GM19438 (cell line): ENCODE measurements around the gene UQCC2.

Source experiments
- ATAC-seq: cut with Tn5 transposase; IDR thresholded peaks from one replicate; pipeline ENCODE4 v1.9.1; 2021; ENCODE audit warnings: low read depth; ENCODE audit not compliant: unreplicated experiment

The UQCC2 gene

GRCh38 chr6:33693186-33694105 is 18.1 kb downstream of the UQCC2 start:
- no peak for ATAC-seq

DNA sequence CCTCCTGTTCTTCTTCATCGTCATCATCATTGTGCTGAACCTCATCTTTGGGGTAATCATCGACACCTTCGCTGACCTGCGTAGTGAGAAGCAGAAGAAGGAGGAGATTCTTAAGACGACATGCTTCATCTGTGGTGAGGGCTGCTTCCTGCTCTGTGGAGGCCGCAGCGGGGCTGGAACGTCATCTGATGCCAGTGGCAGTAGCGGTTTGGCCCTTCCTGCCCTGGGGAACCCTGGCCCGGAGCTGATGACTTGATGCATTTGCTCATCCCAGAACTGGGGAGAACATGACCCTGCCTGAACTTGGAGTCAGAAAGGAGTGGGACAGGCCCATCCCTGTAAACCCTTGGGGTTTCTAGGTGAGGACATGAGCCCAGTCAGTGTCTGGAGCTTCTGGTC is 18.7 kb downstream of the UQCC2 start:
- ATAC-seq, result no peak

DNA sequence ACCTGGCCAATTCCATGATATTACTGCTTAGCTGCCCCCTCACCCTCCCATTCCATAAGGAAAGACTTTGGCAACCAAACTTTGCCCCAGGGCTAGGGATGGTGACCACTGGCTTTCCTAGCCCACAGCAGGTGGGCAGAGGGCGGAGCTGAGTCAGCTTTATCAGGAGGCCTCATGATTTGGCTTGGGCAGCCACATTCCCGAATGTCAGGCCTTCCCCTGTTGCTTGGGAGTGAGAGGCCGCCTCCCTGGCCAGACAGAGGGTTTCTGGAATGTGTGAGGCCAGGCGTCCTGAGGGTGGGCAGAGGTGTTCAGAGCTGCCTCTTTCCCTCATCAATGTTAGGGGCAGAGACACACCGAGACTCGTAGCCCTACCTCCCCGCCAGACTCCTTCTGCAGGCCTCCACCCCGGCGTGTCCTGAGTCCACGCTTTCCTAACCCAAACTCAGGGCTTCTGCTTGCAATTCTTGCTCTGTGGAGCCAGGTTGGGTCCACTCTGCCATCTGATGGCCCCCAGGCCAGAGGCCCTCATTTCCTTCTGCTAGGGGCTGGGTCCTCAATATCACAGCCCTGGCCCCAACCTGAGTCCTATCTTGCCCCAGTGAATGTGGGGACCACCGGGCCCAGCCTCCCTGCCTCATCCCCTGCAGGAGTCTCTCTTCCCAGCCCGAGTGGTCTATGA is 19.3 kb downstream of the UQCC2 start:
- ATAC-seq, result no peak

DNA sequence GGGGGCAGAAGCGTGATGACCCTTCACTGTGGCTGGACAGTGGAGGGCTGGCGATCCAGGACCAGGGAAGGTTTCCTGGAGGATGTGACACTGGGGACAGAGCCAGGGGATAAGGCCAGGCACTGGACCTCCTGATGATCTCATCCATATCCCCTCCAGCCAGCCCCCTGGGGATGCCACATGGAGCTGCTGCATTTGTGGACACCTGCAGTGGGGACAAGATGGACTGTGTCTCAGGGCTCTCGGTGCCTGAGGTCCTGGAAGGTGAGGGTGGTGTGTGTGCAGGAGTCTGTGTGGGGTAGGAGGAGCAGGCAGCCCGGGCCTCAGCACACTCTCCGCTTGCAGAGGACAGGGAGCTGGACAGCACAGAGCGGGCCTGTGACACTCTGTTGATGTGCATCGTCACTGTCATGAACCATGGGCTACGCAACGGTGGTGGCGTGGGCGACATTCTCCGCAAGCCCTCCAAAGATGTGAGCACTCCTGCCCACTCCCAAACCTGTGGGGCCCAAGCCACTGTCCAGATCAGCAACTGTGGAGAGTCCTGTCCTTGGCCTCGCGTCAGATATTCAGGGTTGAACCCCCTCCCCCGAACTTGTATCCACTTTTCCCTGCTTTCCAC is 19.9 kb downstream of the UQCC2 start:
- ATAC-seq, result no peak

DNA sequence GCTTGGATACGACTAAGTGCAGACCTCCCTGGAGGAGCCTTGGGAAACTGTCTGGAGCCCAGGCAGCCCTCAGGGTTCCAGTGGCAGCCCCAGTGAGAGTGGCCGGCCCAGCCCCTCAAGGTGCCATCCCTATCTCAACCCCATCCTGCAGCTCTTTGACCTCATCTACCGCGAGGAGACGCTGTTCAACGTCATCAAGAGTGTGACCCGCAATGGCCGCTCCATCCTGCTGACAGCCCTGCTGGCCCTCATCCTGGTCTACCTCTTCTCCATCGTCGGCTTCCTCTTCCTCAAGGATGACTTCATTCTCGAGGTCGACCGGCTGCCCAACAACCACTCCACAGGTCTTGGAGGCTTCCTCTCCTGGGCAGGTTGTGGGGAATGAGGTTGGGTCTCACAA is 20.7 kb downstream of the UQCC2 start:
- ATAC-seq, result no peak

- ATAC-seq, result no peak
These were observed 21.6 kb downstream of the UQCC2 start for GRCh38 chr6:33689879-33690278.

GRCh38 chr6:33689148-33689494 is 22.4 kb downstream of the UQCC2 start:
- ATAC-seq, result no peak

DNA sequence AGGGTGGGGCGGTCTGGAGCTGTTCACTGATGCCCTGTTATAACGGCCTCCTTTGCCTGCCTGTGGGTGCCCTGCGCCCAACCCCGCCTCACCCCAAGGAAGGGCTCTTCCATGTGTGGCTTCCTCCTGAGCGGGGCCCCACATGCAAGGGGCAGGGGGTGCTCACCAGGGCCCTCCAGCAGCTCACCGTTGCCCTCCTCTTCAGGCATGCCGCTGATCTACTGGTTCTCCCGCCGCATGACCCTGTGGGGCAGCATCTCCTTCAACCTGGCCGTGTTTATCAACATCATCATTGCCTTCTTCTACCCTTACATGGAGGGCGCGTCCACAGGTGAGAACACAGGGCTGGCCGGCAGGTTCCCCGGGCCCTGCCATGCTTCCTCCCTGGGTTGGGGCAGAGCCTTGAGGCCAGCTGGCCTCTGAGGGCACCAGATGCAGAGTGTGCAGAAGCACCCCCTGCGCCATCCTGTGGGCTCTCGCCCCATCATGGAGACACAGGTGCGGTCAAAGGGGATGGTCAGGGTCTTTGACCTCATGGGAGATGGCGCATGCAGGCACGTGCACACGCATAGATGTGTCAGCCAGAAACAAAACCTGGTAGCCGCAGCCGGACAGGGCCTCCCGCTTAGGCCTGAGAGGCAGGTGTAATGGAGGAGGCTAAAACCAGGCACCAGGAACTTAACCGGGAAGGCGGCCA is 22.9 kb downstream of the UQCC2 start:
- no peak for ATAC-seq

DNA sequence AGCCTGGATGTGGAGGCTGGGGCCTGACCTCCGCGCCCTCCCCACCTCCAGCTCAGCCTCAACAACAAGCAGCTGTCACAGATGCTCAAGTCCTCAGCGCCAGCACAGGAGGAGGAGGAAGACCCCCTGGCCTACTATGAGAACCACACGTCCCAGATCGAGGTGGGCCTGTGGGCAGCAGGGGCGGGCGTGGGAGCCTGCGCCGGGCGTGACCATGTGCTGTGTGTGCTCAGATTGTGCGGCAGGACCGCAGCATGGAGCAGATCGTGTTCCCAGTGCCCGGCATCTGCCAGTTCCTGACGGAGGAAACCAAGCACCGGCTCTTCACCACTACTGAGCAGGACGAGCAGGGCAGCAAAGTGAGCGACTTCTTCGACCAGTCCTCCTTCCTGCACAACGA is 23.5 kb downstream of the UQCC2 start:
- no peak for ATAC-seq

DNA sequence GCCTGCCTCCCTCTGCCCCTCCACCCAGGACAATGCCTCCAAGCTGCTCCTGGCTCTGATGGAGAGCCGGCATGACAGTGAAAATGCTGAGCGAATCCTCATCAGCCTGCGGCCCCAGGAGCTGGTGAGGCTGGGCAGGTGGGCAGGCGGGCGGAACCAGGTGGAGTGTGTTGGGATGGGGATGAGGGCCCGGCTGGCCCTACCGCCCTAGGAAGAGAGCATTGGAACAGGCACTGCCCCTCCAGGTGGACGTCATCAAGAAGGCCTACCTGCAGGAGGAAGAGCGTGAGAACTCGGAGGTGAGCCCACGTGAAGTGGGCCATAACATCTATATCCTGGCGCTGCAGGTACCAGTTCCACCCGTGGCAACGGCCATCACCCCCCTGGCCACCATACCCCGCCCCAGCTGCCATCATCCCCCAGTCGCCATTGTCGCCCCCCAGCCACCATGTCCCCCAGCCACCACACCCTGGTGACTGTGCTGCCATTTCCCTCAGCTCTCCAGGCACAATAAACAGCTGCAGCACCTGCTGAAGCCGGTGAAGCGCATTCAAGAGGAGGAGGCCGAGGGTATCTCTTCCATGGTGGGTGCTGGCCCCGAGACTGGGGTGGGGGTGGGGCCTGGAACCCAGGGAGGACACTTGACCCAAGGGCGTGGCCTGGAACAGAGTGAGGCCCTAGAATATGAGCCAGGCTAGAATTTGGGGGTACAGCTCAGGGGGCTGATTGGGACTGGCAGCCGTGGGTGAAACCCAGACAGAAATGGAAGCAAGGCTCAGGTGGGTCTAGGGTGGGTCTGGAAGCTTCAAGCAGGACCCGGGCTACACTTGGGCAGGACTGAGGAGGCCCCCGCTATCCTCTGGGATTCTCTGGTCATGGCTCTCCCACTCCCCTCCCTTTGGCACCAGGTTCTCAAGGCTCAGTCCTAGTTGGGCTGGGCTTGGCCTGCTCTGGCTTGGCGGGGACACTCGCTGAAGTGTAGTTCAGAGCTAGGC is 24.2 kb downstream of the UQCC2 start:
- ATAC-seq, result no peak

GRCh38 chr6:33686225-33686924 is 25.1 kb downstream of the UQCC2 start:
- ATAC-seq, result no peak

GRCh38 chr6:33685411-33686224 is 25.9 kb downstream of the UQCC2 start:
- no peak for ATAC-seq

DNA sequence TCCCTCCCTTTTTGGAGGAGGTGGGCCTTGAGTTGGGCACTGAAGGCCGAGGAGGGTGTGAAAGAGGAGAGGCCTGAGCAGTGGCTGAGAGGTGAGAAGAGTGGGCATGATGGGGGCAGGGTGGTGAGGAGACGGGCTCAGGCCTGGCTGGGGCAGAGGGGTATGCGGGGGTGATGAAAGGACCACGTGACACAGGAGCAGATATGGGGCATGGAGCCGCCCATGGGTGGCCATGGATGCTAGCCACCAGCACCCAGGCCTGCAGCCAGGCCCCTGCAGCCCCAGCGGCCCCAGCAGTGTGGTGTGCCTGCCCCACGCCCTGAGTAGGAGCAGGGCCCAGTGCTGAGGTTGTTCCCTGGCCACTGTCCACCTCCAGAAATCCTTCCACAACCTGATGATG is 26.5 kb downstream of the UQCC2 start:
- no peak for ATAC-seq

- no peak for ATAC-seq
These were observed 27.0 kb downstream of the UQCC2 start for GRCh38 chr6:33684428-33684896.

- ATAC-seq, result no peak
These were observed 27.7 kb downstream of the UQCC2 start for GRCh38 chr6:33683576-33684427.

GRCh38 chr6:33683051-33683571 is 28.4 kb downstream of the UQCC2 start:
- ATAC-seq, result no peak

DNA sequence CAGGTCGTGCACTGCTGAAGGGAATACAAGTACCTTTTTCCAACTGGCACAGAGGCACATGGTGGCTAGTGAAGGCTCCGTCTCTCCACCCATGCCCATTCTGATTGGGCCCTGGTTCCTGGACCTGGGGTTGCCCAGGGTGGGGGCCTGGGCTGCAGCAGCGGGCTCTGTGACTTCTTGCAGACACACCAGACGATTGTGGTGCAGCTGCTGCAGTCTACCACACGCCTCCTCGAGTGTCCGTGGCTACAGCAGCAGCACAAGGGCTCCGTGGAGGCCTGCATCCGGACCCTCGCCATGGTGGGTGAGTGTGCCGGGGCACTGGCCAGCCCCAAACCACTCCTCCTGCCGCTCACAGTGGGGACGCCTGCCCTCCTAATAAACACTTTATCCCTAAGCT is 29.2 kb downstream of the UQCC2 start:
- no peak for ATAC-seq
